Measurements from ENCODE around the gene SIRT7.

The SIRT7 gene

GRCh38 chr17:81917565-81918332 lies at the start of gene SIRT7:
SIRT7 (minus strand) TSS chr17:81918176; CDS start chr17:81918131, 45 bp downstream.
- peak; percentile 65 to 77 for DNase-seq

GRCh38 chr17:81967244-81967532 lies 49.2 kb upstream of the SIRT7 start:
- no peak for DNase-seq

- no peak for DNase-seq
These were observed 48.6 kb upstream of the SIRT7 start for GRCh38 chr17:81966343-81967243.

- no peak for DNase-seq
These were observed 46.3 kb upstream of the SIRT7 start for GRCh38 chr17:81964081-81964849.

- no peak for DNase-seq
These were observed 44.8 kb upstream of the SIRT7 start for GRCh38 chr17:81962499-81963441.

- no peak for DNase-seq
These were observed 43.8 kb upstream of the SIRT7 start for GRCh38 chr17:81961521-81962498.

- no peak for DNase-seq
These were observed 43.1 kb upstream of the SIRT7 start, which contains the start of gene NOTUM for GRCh38 chr17:81961087-81961511. NOTUM (minus strand) TSS chr17:81961187; CDS start chr17:81960909, 278 bp downstream.

- no peak for DNase-seq
These were observed 42.4 kb upstream of the SIRT7 start for GRCh38 chr17:81960130-81960958.

- peak; percentile 77 to 82 for DNase-seq
These were observed 41.6 kb upstream of the SIRT7 start for GRCh38 chr17:81959362-81960129.

GRCh38 chr17:81958633-81959342 lies 40.8 kb upstream of the SIRT7 start:
- DNase-seq = no peak

GRCh38 chr17:81957691-81958432 lies 39.9 kb upstream of the SIRT7 start:
- DNase-seq = no peak

GRCh38 chr17:81956607-81957589 lies 38.9 kb upstream of the SIRT7 start:
- DNase-seq = no peak

GRCh38 chr17:81955756-81956544 lies 38.0 kb upstream of the SIRT7 start:
- DNase-seq = no peak

GRCh38 chr17:81955058-81955681 lies 37.2 kb upstream of the SIRT7 start:
- DNase-seq = no peak
